ENCODE results near the gene GTF3A.

The GTF3A gene

GRCh38 chr13:27415116-27415515 is 9.3 kb upstream of the GTF3A start:
- no peak overlapping the region for H3K4me3 ChIP-seq (replicated peaks in 1 of 2; ENCODE audit: low read depth in 2 of 2, low read length in 2 of 2)
- DNase-seq (ENCODE audit: low read depth in 2 of 2): no peak
- TF ChIP-seq, protein P1, sequence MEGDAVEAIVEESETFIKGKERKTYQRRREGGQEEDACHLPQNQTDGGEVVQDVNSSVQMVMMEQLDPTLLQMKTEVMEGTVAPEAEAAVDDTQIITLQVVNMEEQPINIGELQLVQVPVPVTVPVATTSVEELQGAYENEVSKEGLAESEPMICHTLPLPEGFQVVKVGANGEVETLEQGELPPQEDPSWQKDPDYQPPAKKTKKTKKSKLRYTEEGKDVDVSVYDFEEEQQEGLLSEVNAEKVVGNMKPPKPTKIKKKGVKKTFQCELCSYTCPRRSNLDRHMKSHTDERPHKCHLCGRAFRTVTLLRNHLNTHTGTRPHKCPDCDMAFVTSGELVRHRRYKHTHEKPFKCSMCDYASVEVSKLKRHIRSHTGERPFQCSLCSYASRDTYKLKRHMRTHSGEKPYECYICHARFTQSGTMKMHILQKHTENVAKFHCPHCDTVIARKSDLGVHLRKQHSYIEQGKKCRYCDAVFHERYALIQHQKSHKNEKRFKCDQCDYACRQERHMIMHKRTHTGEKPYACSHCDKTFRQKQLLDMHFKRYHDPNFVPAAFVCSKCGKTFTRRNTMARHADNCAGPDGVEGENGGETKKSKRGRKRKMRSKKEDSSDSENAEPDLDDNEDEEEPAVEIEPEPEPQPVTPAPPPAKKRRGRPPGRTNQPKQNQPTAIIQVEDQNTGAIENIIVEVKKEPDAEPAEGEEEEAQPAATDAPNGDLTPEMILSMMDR (IDR thresholded peaks at IDR 0.05; ENCODE audit: low read depth, low read length): no peak

- H3K4me3 ChIP-seq (replicated peaks in 1 of 2; ENCODE audit: low read depth in 2 of 2, low read length in 2 of 2): no peak overlapping the region
- no peak for DNase-seq (ENCODE audit: low read depth in 2 of 2)
- TF ChIP-seq, protein P1 (IDR thresholded peaks at IDR 0.05; ENCODE audit: low read depth, low read length): no peak
Observed at GRCh38 chr13:27419328-27419727, 5.1 kb upstream of the GTF3A start.

DNA sequence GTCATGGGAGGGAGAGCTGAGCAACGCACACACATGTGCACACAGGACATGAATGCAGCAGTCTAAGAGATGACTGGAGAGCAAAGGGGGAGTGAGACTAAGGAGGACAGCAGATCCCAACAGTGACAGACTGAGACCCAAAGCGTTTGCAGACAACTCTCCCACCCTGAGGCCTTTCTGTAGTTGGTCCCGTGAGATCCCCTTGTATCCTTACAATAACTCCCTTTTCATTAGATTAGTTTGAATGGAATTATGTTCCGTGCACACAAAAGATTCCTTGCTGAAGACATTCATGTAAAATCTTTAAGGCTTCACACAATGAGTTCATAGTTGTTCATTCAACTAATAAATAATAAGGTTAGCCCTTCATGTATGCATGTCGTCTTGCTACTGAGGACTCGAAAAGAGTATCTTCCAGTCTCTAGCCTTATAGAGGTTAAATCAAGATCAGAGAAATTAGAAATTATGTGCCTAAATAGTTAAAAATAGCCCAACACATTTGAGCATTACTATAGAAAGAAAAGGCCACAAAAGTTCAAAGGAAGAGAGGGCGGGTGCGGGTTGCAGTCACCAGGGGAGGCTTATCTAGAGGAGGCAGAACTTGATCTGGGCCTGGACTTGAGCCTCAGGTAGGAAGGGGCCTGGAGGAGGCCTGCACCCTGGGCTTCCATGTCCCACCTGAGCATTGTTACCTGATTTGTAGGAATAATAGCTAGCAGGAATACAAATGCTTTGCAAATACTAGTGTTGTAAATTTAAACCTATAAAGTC is 3.1 kb upstream of the GTF3A start:
- DNase-seq (ENCODE audit: low read depth in 2 of 2): no peak
- TF ChIP-seq, protein P1 (IDR thresholded peaks at IDR 0.05; ENCODE audit: low read depth, low read length): no peak
- no peak overlapping the region for H3K4me3 ChIP-seq (replicated peaks in 1 of 2; ENCODE audit: low read depth in 2 of 2, low read length in 2 of 2)

- DNase-seq (ENCODE audit: low read depth in 2 of 2): no peak
- TF ChIP-seq, protein P1 (IDR thresholded peaks at IDR 0.05; ENCODE audit: low read depth, low read length): no peak
- H3K4me3 ChIP-seq (replicated peaks in 1 of 2; ENCODE audit: low read depth in 2 of 2, low read length in 2 of 2): no peak overlapping the region
Observed at GRCh38 chr13:27423333-27423732, 1.1 kb upstream of the GTF3A start.

GRCh38 chr13:27425158-27425917 is 919 bp downstream of the GTF3A start:
- TF ChIP-seq, protein P1 (IDR thresholded peaks at IDR 0.05; ENCODE audit: low read depth, low read length): no peak
- peak overlapping the region; percentile 71 to 74 for H3K4me3 ChIP-seq (replicated peaks in 1 of 2; ENCODE audit: low read depth in 2 of 2, low read length in 2 of 2)
- DNase-seq (ENCODE audit: low read depth in 2 of 2): peak in 1 of 2 donors; percentile 19

GRCh38 chr13:27425918-27426630 is 1.7 kb downstream of the GTF3A start:
- H3K4me3 ChIP-seq (replicated peaks in 1 of 2; ENCODE audit: low read depth in 2 of 2, low read length in 2 of 2): peak overlapping the region; percentile 71 to 74
- peak; percentile 81 for DNase-seq (ENCODE audit: low read depth in 2 of 2)
- TF ChIP-seq, protein P1 (IDR thresholded peaks at IDR 0.05; ENCODE audit: low read depth, low read length): peak; percentile 56

Measured in cardiac fibroblast (primary cell).